ENCODE measurements around the gene PAGE4.

- TF ChIP-seq, protein P1, sequence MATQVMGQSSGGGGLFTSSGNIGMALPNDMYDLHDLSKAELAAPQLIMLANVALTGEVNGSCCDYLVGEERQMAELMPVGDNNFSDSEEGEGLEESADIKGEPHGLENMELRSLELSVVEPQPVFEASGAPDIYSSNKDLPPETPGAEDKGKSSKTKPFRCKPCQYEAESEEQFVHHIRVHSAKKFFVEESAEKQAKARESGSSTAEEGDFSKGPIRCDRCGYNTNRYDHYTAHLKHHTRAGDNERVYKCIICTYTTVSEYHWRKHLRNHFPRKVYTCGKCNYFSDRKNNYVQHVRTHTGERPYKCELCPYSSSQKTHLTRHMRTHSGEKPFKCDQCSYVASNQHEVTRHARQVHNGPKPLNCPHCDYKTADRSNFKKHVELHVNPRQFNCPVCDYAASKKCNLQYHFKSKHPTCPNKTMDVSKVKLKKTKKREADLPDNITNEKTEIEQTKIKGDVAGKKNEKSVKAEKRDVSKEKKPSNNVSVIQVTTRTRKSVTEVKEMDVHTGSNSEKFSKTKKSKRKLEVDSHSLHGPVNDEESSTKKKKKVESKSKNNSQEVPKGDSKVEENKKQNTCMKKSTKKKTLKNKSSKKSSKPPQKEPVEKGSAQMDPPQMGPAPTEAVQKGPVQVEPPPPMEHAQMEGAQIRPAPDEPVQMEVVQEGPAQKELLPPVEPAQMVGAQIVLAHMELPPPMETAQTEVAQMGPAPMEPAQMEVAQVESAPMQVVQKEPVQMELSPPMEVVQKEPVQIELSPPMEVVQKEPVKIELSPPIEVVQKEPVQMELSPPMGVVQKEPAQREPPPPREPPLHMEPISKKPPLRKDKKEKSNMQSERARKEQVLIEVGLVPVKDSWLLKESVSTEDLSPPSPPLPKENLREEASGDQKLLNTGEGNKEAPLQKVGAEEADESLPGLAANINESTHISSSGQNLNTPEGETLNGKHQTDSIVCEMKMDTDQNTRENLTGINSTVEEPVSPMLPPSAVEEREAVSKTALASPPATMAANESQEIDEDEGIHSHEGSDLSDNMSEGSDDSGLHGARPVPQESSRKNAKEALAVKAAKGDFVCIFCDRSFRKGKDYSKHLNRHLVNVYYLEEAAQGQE (tag by site-specific recombination; IDR thresholded peaks at IDR 0.05) = no peak
- TF ChIP-seq CTCF (tag by site-specific recombination; IDR thresholded peaks at IDR 0.05) (no peak), PATZ1 (tag by site-specific recombination; IDR thresholded peaks at IDR 0.05) (no peak), ZNF645 (tag by site-specific recombination; IDR thresholded peaks at IDR 0.05) (no peak), ZNF350 (tag by site-specific recombination; IDR thresholded peaks at IDR 0.05) (no peak), ZBTB8A (tag by site-specific recombination; IDR thresholded peaks at IDR 0.05) (no peak), ZBTB11 (tag by site-specific recombination; conservative IDR thresholded peaks at IDR 0.05; ENCODE audit: low read depth) (no peak), TRIM28 (IDR thresholded peaks at IDR 0.05; ENCODE audit: borderline replicate concordance, low read length) (no peak), ZNF426 (tag by site-specific recombination; IDR thresholded peaks at IDR 0.05) (no peak), ZBTB21 (tag by site-specific recombination; IDR thresholded peaks at IDR 0.05) (no peak), ZNF513 (tag by site-specific recombination; IDR thresholded peaks at IDR 0.05) (no peak)
Measured at GRCh38 chrX:49859491-49859890, 30.4 kb downstream of the PAGE4 start.

All from HEK293 (cell line).